ENCODE measurements around the gene CDC14B. TPM values are rescaled to one million over a fixed set of nuclear protein-coding genes. Genes with fewer than 3 reads are reported as not detected.

Gene CDC14B
- total RNA-seq, 2 experiments from 2014 or later = 1.1 to 1.5 TPM

DNA sequence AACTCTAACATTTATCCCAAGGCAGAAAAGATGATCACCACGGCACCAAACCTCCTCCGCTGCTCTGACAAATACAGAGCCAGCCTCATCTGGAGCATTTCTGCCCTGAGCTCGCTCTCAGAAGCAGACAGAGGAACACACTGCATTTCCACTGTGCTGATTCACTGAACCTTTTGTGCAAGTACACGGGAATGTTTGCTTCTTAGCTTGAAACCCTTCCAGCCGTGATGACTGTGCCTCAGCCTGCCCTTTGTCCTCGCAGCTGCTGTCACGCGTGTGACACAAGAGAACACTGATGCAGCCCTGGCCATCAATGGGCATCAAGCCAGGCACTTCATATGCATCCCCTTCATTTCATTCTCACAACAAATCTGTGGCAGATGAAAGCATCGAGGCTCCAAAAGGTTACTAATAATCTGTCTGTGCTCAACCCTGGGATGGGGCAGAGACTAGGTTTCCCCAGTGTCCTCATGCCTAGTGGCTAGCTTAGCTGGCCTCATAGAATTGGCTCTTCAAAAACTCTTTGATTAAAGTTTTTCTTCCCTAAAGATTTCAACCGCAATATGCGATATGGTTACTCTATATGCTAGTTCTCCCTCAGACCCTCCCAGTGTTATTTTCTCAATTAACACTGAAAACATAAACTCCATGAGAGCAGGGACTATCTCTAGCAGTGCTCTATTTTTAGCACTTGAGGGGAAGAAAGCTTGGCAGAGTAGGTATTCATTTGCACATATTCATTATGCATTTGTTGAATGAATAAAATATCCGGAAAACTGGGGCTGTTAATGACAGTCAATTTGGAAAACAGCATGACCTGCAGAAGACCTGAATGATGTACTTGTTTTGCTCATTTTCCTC, 7.3 kb downstream of the CDC14B start:
- intact Hi-C loops (cut with DNase I, micrococcal nuclease) = no loop called here
- no peaks in the 10 kb centered on the region for H3K36me3 Mint-ChIP-seq (ENCODE audit: low read depth)
- POLR2A ChIA-PET = no interaction called here
- peaks cover 51% of the 10 kb centered on the region for H3K27me3 Mint-ChIP-seq
- CTCF ChIA-PET = interaction anchor here (0.8 to 1.1 kb wide), 2 partner anchors 16 to 55 kb away, joined by 3 read pairs; no protein-coding TSS in a partner anchor
- no peaks in the 10 kb centered on the region for H3K9me3 Mint-ChIP-seq (ENCODE audit: low read depth)
- H3K4me3 Mint-ChIP-seq = no peak overlapping the region
- H3K4me1 Mint-ChIP-seq = no peaks in the 10 kb centered on the region
- ATAC-seq = no peak
- no peak overlapping the region for H3K27ac Mint-ChIP-seq
- no peak for DNase-seq

DNA sequence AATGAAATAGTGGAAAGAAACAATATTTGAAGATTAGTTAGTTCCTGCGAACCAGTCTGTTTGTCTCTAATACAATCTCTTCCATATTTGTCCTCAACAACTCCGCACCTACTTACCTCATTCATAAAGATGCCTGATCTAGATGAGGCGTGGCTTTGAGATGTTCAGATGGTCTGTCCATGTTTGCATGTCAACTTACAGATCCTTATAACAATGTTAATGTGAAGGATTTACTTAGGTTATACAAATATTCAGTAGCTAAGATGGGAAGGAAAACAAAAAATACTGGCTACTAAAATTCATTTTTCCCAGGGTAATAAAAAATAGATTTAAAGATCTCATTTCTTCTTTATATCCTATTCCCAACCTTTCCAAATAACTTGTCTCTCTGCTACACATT, 8.3 kb downstream of the CDC14B start:
- CTCF ChIA-PET = interaction anchor here (1.1 kb wide), 1 partner anchor 15 kb away, joined by 3 read pairs; no protein-coding TSS in a partner anchor
- H3K27ac Mint-ChIP-seq = no peak overlapping the region
- H3K9me3 Mint-ChIP-seq (ENCODE audit: low read depth) = no peaks in the 10 kb centered on the region
- no peaks in the 10 kb centered on the region for H3K4me1 Mint-ChIP-seq
- intact Hi-C loops (cut with DNase I, micrococcal nuclease) = no loop called here
- DNase-seq (no peak), ATAC-seq (no peak)
- POLR2A ChIA-PET = no interaction called here
- no peak overlapping the region for H3K4me3 Mint-ChIP-seq
- peaks cover 47% of the 10 kb centered on the region for H3K27me3 Mint-ChIP-seq
- H3K36me3 Mint-ChIP-seq (ENCODE audit: low read depth) = no peaks in the 10 kb centered on the region

DNA sequence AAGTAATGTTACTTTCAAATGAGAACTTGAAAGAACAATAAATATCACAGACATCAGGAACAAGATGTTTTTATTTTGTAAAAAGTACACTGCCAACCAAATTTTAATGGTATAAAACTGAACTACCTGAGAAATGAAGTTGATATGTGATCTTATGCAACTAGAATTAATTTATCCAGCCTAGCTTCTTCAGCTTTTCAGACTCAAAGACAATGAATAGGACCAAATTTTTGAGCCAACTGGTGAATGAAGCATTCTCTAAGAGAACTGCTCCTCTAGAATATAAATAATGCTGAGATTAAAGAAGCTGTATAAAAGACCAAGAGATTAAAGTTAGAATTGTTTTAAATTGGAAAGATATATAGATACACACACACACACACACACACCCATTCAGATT, 9.9 kb downstream of the CDC14B start:
- no peak overlapping the region for H3K27ac Mint-ChIP-seq
- H3K4me3 Mint-ChIP-seq = no peak overlapping the region
- no peaks in the 10 kb centered on the region for H3K4me1 Mint-ChIP-seq
- intact Hi-C loops (cut with DNase I, micrococcal nuclease) = no loop called here
- DNase-seq (no peak), ATAC-seq (no peak)
- H3K9me3 Mint-ChIP-seq (ENCODE audit: low read depth) = no peaks in the 10 kb centered on the region
- ChIA-PET POLR2A (no interaction called here), CTCF (no interaction called here)
- H3K27me3 Mint-ChIP-seq = peaks cover 43% of the 10 kb centered on the region
- no peaks in the 10 kb centered on the region for H3K36me3 Mint-ChIP-seq (ENCODE audit: low read depth)

DNA sequence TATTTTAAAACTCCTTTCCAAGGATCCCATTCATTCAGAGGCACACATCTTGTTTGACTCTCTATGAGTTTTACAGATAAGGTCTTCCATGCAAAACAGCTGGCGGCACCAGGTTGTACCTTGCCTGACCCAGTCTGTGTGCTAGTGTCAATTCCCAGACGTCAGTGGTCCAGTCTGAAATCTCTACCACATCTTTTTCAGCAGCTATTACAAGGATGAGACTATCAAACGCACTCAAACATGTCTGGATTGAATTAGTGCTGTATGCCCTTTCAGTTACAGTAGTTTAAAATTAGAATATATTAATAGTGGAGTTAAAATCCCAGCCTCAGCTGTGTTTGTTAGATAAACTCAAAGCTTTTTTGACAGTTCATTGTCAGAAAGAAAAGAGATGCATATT, 11.7 kb downstream of the CDC14B start:
- no peak for ATAC-seq
- Mint-ChIP-seq H3K4me3 (no peak overlapping the region), H3K4me1 (no peaks in the 10 kb centered on the region), H3K27me3 (peaks cover 36% of the 10 kb centered on the region), H3K27ac (no peak overlapping the region), H3K9me3 (ENCODE audit: low read depth) (no peaks in the 10 kb centered on the region), H3K36me3 (ENCODE audit: low read depth) (no peaks in the 10 kb centered on the region)
- ChIA-PET POLR2A (no interaction called here), CTCF (interaction anchor here (0.5 to 1.0 kb wide), 3 partner anchors 40 to 183 kb away, joined by 3 to 5 read pairs (median 3); no protein-coding TSS in a partner anchor)
- intact Hi-C loops (cut with DNase I, micrococcal nuclease) = no loop called here
- no peak for DNase-seq

DNA sequence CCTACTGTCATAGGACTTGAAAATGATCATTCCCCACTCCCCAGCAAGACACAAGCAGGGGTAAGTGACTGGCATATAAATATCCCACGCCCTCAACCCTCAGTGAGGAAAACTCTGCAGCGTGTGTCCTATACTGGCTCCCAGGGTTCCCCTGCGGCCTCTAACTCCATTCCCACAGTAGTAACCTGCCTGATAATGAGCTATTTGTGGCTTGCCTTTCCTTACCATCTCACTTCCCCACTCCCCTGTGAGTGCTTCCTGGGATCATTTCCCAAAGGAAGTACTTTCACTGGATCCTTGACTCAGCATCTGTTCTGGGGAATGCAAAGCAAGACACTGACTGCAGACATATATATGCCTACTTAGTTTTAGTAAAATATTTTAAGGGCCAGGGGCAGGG, 14.3 kb downstream of the CDC14B start:
- no peak for DNase-seq
- no peaks in the 10 kb centered on the region for H3K36me3 Mint-ChIP-seq (ENCODE audit: low read depth)
- no peak overlapping the region for H3K4me3 Mint-ChIP-seq
- H3K4me1 Mint-ChIP-seq = no peaks in the 10 kb centered on the region
- no peak overlapping the region for H3K27ac Mint-ChIP-seq
- H3K9me3 Mint-ChIP-seq (ENCODE audit: low read depth) = no peaks in the 10 kb centered on the region
- CTCF ChIA-PET = no interaction called here
- intact Hi-C loops (cut with DNase I, micrococcal nuclease) = no loop called here
- no peak for ATAC-seq
- POLR2A ChIA-PET = no interaction called here
- H3K27me3 Mint-ChIP-seq = peaks cover 18% of the 10 kb centered on the region

DNA sequence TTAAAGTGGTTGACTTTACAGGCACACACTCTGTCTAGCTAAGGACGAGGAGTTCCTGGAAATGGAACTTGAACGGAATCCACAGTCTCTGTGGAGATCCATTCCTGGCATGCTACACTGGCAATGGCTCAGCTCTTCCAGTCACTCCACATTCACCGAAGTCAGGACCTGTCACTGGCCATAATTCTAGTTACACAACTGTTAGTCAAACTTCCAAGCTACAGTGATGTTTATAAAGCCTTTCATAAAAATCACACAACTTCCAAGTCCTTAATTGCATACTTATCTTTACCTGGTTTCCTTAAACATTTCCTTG, 15.7 kb downstream of the CDC14B start:
- Mint-ChIP-seq H3K27ac (no peak overlapping the region), H3K36me3 (ENCODE audit: low read depth) (no peaks in the 10 kb centered on the region), H3K9me3 (ENCODE audit: low read depth) (no peaks in the 10 kb centered on the region), H3K4me1 (no peaks in the 10 kb centered on the region), H3K4me3 (no peak overlapping the region), H3K27me3 (peaks cover 12% of the 10 kb centered on the region)
- ATAC-seq (no peak), DNase-seq (no peak)
- ChIA-PET CTCF (no interaction called here), POLR2A (no interaction called here)
- intact Hi-C loops (cut with DNase I, micrococcal nuclease) = no loop called here

DNA sequence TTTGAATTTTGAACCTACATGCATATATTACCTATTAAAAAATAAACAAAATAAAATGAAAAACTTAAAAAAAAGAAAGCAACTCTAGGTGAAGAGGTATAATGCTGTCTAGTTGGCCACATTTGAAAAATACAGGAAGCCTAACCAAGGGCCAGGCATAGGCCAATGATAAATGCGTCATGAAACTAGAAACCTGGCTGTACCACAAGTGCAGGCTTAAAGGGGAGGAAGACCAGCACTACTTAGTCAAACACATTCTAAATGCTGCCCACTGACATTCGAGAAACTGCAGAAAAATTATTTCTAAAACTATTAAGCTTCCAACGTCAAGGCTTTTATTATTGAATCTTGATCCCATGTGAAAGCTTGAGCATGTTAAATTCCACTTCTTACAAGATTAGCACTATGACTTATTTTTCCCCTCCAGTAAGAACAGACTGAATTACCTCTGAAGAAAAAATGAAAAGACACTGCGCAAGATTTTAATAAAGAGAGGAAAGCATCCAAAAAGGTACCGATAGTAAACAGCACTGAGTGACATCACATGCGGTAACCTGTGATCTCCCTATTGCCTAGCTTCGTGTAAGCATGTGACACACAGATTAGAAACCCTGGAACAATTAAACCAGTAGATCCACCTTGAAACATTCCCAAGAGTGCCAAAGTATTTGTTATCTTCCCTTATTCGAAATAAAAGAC, 16.2 kb downstream of the CDC14B start:
- intact Hi-C loops (cut with DNase I, micrococcal nuclease) = no loop called here
- ChIA-PET POLR2A (no interaction called here), CTCF (no interaction called here)
- Mint-ChIP-seq H3K27ac (no peak overlapping the region), H3K36me3 (ENCODE audit: low read depth) (no peaks in the 10 kb centered on the region), H3K9me3 (ENCODE audit: low read depth) (no peaks in the 10 kb centered on the region), H3K4me1 (no peaks in the 10 kb centered on the region), H3K4me3 (no peak overlapping the region), H3K27me3 (peaks cover 10% of the 10 kb centered on the region)
- DNase-seq (no peak), ATAC-seq (no peak)

DNA sequence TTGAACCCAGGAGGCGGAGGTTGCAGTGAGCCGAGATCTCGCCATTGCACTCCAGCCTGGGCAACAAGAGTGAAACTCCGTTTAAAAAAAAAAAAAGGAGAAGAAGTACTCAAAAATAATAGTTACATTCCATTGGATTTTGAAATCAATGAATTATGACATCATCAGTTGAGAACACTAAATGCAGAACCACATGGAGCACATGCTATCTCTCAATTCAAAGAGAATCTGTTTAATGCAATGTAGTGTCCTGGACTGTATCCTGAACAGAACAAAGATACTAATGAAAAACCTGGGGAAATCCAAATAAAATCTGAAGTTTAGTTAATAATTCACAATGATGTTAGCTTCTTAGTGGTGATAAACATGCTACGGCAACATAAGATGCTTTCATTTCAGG, 20.3 kb downstream of the CDC14B start:
- ATAC-seq = no peak
- H3K4me3 Mint-ChIP-seq = no peak overlapping the region
- POLR2A ChIA-PET = no interaction called here

DNA sequence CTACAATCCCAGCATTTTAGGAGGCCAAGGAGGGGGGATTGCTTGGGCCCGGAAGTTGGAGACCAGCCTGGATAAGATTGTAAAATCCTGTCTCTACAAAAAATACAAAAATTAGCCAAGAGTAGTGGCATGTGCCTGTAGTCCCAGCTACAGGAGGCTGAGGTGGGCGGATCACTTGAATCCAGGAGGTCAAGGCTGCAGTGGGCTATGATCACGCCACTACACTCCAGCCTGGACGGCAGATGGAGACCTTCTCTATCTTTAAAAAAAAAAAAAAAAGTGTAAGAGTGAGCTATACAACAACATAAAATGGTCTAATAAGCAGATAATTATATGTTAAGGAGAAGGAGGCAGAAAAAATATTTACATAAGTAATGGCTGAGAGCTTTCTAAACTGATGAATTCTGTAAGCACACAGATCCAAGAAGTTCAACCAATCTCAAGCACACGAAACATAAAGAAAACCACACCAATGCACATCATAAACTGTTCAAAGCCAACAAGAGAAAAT, 23.0 kb downstream of the CDC14B start:
- no peak overlapping the region for H3K27ac Mint-ChIP-seq
- no peaks in the 10 kb centered on the region for H3K9me3 Mint-ChIP-seq (ENCODE audit: low read depth)
- ATAC-seq (no peak), DNase-seq (no peak)
- CTCF ChIA-PET = interaction anchor here (0.6 to 1.1 kb wide), 4 partner anchors 14 to 167 kb away, joined by 3 to 4 read pairs (median 3); no protein-coding TSS in a partner anchor
- peaks cover 3% of the 10 kb centered on the region for H3K27me3 Mint-ChIP-seq
- POLR2A ChIA-PET = no interaction called here
- no peaks in the 10 kb centered on the region for H3K36me3 Mint-ChIP-seq (ENCODE audit: low read depth)
- no peaks in the 10 kb centered on the region for H3K4me1 Mint-ChIP-seq
- no peak overlapping the region for H3K4me3 Mint-ChIP-seq
- intact Hi-C loops (cut with DNase I, micrococcal nuclease) = no loop called here

More for the DNA sequence above, 20.3 kb downstream of the CDC14B start:
- Mint-ChIP-seq H3K4me1 (no peaks in the 10 kb centered on the region), H3K9me3 (ENCODE audit: low read depth) (no peaks in the 10 kb centered on the region), H3K27ac (no peak overlapping the region), H3K27me3 (no peaks in the 10 kb centered on the region), H3K36me3 (ENCODE audit: low read depth) (no peaks in the 10 kb centered on the region)
- DNase-seq = no peak
- CTCF ChIA-PET = no interaction called here
- intact Hi-C loops (cut with DNase I, micrococcal nuclease) = no loop called here

DNA sequence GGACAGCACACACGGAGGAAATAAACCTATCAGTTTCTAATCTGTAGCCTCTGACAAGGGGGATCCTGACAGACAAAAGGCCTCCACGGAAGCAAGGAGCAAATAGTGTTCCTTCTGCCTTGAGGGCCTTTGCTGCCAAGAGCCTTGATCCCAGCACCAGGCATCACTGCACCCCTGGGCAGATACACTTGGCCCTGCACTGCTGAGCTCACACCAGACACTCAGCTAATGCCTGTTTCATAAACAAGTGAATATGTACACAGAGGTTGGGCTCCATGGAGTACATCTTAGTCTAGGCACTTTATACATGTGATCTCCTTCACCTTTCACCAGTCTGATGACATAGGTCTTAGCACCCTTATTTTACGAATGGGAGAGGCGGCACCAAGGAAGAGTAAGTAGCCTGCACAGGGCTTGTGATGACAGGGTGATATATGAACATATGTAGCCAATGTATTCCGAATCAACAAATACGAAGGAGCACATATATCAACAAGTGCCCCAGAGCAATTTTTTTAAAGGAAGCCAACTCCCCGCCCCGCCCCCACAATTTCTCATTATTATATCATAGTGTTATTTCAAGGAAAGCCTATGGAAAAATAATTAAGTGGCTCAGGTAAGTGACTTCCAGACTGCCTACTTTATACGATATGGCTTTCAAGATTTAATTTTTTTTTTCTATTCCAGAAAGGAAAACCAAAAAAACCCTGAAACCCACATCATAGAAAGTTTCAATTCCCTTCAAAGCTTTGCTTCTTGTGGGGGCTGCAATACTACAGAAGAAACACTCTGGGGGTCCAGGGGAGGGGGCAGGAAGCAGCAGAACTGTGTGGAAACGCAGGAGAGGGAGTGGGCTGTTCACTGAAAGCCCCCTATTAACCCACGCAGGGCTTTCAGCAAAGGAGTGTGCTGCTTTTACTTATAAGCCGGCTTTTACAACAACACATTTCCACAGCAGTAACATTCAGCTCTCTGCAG, 32.0 kb downstream of the CDC14B start:
- H3K27ac Mint-ChIP-seq = no peak overlapping the region
- DNase-seq (no peak), ATAC-seq (no peak)
- ChIA-PET CTCF (interaction anchor here (1.0 kb wide), 1 partner anchor 197 kb away, joined by 4 read pairs; no protein-coding TSS in a partner anchor), POLR2A (no interaction called here)
- H3K4me3 Mint-ChIP-seq = no peak overlapping the region
- H3K4me1 Mint-ChIP-seq = peaks cover 6% of the 10 kb centered on the region
- no peaks in the 10 kb centered on the region for H3K36me3 Mint-ChIP-seq (ENCODE audit: low read depth)
- intact Hi-C loops (cut with DNase I, micrococcal nuclease) = no loop called here
- H3K9me3 Mint-ChIP-seq (ENCODE audit: low read depth) = no peaks in the 10 kb centered on the region
- H3K27me3 Mint-ChIP-seq = peaks cover 9% of the 10 kb centered on the region

DNA sequence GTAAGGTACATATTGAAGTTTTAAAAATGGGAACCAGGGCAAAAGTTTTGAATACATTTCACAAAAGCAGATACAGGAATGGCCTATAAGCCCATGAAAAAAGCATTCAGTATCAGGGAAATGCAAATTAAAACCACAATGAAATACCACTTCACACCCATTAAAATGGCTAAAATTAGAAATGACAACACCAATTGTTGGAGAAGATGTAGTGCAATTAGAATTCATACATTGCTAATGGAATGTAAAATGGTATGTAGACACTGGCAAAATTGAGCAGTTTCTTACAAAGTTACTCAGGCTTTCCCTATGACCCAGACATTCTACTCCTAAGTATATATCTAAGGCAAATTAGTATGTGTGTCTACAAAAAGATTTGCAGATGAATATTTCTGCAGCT, 34.2 kb downstream of the CDC14B start:
- Mint-ChIP-seq H3K4me1 (peaks cover 6% of the 10 kb centered on the region), H3K36me3 (ENCODE audit: low read depth) (no peaks in the 10 kb centered on the region), H3K27ac (no peak overlapping the region), H3K9me3 (ENCODE audit: low read depth) (no peaks in the 10 kb centered on the region), H3K4me3 (no peak overlapping the region), H3K27me3 (peaks cover 9% of the 10 kb centered on the region)
- ATAC-seq (no peak), DNase-seq (no peak)
- CTCF ChIA-PET = no interaction called here
- intact Hi-C loops (cut with DNase I, micrococcal nuclease) = no loop called here
- POLR2A ChIA-PET = no interaction called here
